GM18498 (cell line): Measurements from ENCODE around the gene CEMIP2.

ENCODE experiments used
- ATAC-seq: cut with Tn5 transposase; IDR thresholded peaks from one replicate; pipeline ENCODE4 v1.9.1; 2021; ENCODE audit warnings: mild to moderate bottlenecking, moderate library complexity; ENCODE audit not compliant: unreplicated experiment

Gene CEMIP2

GRCh38 chr9:71752928-71753327 is 15.4 kb downstream of the CEMIP2 start:
- no peak for ATAC-seq

- ATAC-seq: no peak
These were observed 16.0 kb downstream of the CEMIP2 start for GRCh38 chr9:71752352-71752751.

GRCh38 chr9:71748280-71748743 is 20.0 kb downstream of the CEMIP2 start:
- ATAC-seq: no peak

- ATAC-seq: no peak
These were observed 20.7 kb downstream of the CEMIP2 start for GRCh38 chr9:71747576-71747975.

GRCh38 chr9:71746758-71747125 is 21.6 kb downstream of the CEMIP2 start:
- ATAC-seq: no peak

GRCh38 chr9:71746023-71746757 is 22.1 kb downstream of the CEMIP2 start:
- no peak for ATAC-seq

- ATAC-seq: no peak
These were observed 23.4 kb downstream of the CEMIP2 start for GRCh38 chr9:71744754-71745521.

GRCh38 chr9:71743882-71744281 is 24.4 kb downstream of the CEMIP2 start:
- ATAC-seq: no peak

- ATAC-seq: no peak
These were observed 25.1 kb downstream of the CEMIP2 start for GRCh38 chr9:71743217-71743705.

- no peak for ATAC-seq
These were observed 25.6 kb downstream of the CEMIP2 start for GRCh38 chr9:71742703-71743102.

GRCh38 chr9:71741926-71742648 is 26.2 kb downstream of the CEMIP2 start:
- no peak for ATAC-seq

GRCh38 chr9:71740199-71740598 is 28.1 kb downstream of the CEMIP2 start:
- ATAC-seq: no peak

GRCh38 chr9:71737455-71737854 is 30.9 kb downstream of the CEMIP2 start:
- no peak for ATAC-seq

- no peak for ATAC-seq
These were observed 32.1 kb downstream of the CEMIP2 start for GRCh38 chr9:71736236-71736635.

GRCh38 chr9:71734950-71735349 is 33.4 kb downstream of the CEMIP2 start:
- no peak for ATAC-seq

GRCh38 chr9:71733176-71733575 is 35.1 kb downstream of the CEMIP2 start:
- no peak for ATAC-seq

- ATAC-seq: no peak
These were observed 38.3 kb downstream of the CEMIP2 start for GRCh38 chr9:71729816-71730526.

- no peak for ATAC-seq
These were observed 41.6 kb downstream of the CEMIP2 start for GRCh38 chr9:71726723-71727122.

- ATAC-seq: no peak
These were observed 42.5 kb downstream of the CEMIP2 start for GRCh38 chr9:71725590-71726338.

GRCh38 chr9:71721855-71722254 is 46.5 kb downstream of the CEMIP2 start:
- ATAC-seq: no peak
